Anterior cingulate cortex (tissue), 58 donors: Measurements from ENCODE around the gene CCDC188.

Experiments
- DNase-seq, 58 donors: peaks; one replicate each; lab custom pipeline; 2025; lab: John Stamatoyannopoulos, UW

The CCDC188 gene

GRCh38 chr22:20150381-20151275, at the start of gene CCDC188:
TSS of gene CCDC188 (minus strand) at chr22:20151055. CDS start at chr22:20150986, 69 bp downstream.
- no peak for DNase-seq

DNA sequence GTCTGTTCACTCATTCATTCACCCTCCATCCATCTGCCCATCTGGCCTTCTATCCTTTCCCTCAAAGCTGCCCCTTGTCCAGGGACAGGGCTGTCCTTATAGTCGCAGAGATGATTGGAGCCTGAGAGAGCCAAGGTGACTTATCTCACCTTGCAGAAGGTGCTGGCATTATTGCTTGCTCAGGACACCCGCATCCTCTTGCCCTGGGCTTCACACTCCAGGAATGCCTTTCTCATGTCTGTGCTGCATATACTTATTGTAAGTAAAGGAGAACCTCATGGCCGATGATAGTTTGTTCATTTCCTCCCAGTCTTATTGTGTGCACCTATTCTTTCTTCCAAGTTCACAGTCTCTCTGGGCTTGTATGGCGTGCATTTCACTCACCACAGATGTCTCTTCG, 49.1 kb upstream of the CCDC188 start:
- no peak for DNase-seq

DNA sequence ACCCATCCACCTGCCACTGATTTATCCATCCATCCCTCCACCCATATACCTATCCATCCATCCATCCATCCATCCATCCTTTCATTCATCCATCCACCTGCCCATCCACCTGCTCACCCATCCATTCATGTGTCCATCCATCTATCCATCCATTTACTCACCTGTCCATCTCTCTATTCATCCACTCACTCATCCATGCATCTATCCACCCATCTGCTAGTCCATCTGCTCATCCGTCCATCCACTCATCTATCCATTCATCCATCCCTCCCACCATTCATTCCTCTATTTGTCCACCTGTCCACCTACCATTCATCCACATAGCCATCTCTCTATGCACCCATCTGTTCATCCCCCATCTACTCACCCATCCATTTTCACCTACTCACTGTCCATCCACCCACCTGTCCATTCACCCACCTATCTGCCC, 48.6 kb upstream of the CCDC188 start:
- DNase-seq = no peak

- DNase-seq = no peak
These were observed 47.9 kb upstream of the CCDC188 start for GRCh38 chr22:20198557-20199319.

DNA sequence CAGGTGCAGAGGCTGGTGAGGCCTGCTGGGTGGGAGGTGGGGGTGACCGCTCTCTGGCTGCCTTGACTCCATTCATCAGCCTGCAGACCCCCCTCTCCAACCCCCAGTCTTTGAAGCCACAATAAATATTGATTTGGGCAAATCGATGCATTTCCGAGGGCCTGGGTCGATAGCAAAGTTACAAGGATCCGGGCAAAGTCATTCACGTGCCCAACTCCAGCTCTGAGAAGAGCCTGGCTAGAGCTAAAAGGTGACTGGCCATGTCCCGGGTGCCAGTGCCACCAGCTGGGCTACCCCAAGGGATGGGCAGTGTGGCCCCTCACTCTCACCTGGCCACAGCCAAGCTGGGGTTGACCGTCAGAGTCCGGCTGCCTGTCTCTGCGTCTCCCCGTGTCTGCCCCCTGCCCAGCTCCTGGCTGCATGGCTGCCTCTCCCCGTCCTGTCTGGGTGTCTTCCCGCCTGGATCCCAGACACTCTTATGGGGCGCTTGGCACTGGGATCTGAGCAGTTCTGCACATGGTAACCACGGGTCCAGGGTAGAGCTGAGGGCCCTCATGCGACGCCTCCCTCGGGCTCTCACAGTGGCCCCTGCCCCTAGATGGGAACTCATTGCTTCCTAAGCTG, 46.7 kb upstream of the CCDC188 start:
- no peak for DNase-seq

GRCh38 chr22:20196094-20196842, 45.4 kb upstream of the CCDC188 start:
- DNase-seq = no peak

GRCh38 chr22:20194681-20195593, 44.1 kb upstream of the CCDC188 start:
- no peak for DNase-seq

- no peak for DNase-seq
These were observed 43.1 kb upstream of the CCDC188 start for GRCh38 chr22:20193761-20194494.

DNA sequence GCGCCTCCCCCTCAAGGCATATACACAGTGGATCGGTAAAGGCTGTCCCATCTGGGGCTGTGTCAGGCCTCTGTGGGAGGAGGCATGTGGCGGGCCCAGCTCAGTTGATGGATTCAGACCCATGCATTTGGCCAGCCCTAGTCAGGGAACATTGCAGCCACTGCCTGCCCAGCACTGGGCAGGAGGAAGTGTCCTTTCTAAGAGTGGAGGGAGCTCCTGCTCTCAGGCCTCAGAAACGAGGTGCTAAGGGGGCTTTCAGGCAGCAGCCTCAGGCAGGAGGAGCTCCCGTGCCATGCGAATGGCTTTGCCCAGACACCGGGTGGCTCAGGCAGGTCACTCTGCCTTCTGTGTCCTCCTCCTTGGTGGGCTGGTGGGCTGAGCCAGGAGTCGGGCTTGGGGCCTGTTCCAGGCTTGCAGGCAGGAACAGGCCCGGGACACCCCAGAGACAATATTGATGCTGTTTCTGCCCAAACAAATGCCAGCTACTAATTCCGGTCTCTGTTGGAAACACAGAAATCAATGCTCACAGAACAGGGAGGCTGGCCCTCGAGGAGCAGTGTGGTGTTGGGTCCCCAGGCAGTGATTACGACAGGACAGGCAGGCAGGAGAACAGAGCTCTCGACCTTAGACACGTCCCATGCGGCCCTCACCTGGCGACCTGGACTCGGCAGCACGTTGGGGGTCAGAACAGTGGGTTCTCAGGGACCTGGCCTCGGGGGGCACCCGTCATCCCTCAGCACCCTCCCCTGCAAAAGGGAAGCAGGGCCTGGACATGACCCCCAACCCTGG, 42.3 kb upstream of the CCDC188 start:
- DNase-seq = no peak

DNA sequence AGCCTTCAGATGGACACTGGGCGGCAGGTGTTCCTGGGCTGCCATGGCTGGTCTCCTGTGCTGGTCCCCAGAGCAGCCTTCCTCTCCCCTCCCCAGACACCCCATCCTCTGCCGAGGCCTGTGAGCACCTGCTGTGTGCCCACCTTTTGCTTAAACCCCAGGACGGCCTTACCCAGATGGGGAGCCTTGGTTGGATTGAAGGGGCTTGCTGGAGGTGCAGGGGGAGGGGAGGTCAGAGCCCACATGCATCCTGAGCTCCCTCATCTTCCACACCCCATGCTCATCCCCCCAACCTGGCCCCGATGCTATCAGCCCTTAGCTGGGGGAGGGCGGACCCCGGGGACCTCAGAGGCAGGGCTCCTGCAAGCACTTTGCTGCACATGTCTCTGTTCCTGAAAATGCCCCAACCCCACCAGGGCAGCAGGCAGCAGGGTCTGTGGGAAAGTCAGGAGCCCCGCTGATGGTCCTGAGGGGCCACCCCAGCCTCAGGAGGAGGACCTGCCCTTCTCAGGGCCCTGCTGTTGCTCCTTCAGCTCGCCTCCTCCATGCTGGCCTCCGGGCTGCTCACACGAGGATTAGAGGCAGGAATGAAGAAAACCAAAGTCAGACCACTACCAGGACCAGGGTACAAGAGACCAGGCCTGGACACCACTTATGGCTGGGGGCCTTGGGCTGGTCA, 41.6 kb upstream of the CCDC188 start:
- no peak for DNase-seq

DNA sequence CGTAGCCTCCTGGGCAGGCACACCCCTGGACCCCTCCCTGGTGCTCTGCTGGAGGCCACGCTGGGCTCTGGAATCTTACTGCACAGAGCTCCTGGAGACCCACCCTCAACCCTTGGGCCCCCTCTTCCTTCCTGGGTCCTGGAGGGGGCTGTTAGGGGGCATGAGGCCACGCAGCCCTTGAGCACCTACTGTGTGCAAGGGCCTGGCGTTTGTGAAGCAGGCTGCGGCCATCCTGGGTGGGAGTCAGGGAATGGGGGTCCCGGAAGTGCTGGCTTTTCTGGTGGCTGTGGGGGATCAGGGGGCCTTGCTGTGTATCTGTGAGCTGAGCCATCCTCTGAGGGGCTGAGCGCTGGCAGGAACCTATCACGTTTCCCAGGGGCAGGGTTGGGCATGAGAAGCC, 40.9 kb upstream of the CCDC188 start:
- DNase-seq = no peak

GRCh38 chr22:20191000-20191515, 40.2 kb upstream of the CCDC188 start:
- no peak for DNase-seq

DNA sequence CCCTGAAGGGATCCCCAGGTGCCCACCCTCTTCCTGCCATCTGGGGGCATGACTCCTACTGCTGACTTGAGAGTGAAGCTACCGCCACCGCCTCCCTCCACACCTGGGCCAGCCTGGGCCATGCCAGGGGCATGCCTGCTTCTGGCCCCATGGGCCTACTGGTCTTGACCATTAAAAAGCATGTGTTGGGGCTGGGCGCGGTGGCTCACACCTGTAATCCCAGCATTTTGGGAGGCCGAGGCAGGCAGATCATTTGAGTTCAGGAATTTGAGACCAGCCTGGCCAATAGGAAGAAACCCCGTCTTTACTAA, 37.7 kb upstream of the CCDC188 start:
- no peak for DNase-seq

DNA sequence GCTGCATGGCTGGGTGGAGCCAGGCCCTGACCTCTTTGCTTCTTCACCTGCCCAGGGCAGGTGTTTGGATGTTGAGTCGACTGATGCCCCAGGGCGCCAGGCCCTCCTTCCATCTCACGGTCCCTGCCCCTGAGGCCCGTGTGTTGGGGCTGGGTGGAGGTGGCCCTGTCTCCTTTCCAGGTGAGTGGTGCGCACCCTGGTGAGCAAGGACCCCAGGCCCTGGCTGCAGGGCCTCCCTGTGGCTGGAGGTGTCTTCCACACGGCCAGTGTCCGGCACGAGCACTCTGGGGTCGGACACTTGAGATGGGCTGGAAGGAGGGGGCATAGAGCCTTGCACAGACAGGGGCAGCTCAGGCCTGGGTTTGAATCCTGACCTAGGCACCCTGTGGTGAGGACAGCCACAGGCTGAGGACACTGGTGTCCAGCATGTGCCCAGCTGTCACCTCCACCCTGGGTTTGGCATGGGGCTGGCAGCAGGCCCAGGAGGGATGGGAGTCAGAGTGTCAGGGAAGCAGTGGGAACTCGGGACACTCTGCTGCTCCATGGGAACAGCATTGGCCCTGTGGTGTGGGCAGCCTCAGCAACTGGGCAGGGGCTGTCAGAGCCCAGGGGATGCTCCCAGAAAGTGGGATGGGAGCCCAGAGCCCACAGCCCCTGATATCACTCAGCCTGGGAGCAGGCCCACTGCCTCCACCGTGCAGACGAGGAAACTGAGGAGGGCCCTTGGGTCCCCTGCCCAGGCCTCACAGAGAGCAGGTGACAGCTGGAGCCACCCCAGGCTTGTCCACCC, 37.1 kb upstream of the CCDC188 start:
- no peak for DNase-seq

GRCh38 chr22:20186871-20187546, 36.2 kb upstream of the CCDC188 start:
- DNase-seq = no peak
